ENCODE measurements around the gene CRYBB3. TPM values are rescaled to one million over a fixed set of nuclear protein-coding genes. Genes with fewer than 3 reads are reported as not detected.

The CRYBB3 gene
- total and polyA plus RNA-seq, 2 of the 4 experiments (the other 2 are of a cell fraction) = not detected

GRCh38 chr22:25205847-25206246, 6.2 kb downstream of the CRYBB3 start:
- no peaks in the 10 kb centered on the region for H4K20me1 ChIP-seq (ENCODE audit: insufficient read depth, low read length)
- H3K9me1 ChIP-seq (ENCODE audit: insufficient read depth, low read length) = no peaks in the 10 kb centered on the region
- H3K18ac ChIP-seq (ENCODE audit: low read depth, low read length) = no peak overlapping the region
- H3K36me3 ChIP-seq (ENCODE audit: control insufficient read depth, insufficient read depth, low read length) = no peaks in the 10 kb centered on the region
- H3K27ac ChIP-seq (ENCODE audit: insufficient read depth, low read length) = no peak overlapping the region
- no peak overlapping the region for H3K56ac ChIP-seq (ENCODE audit: extremely low read depth, insufficient read depth, low read length)
- DNase-seq (no peak), ATAC-seq (ENCODE audit: low read depth) (no peak)
- no peak overlapping the region for H2BK5ac ChIP-seq (ENCODE audit: low read depth, low read length, poor library complexity, severe bottlenecking)
- H3K4me3 ChIP-seq (ENCODE audit: insufficient read depth, low read depth, low read length) = no peak overlapping the region
- H2AK9ac ChIP-seq (replicated peaks; ENCODE audit: low read depth, low read length, poor library complexity) = no peak overlapping the region
- dilution Hi-C loops (cut with HindIII; ENCODE audit: low sequenced_read_pairs, unreplicated experiment) = no loop called here
- H3K9me3 ChIP-seq (ENCODE audit: control insufficient read depth, insufficient read depth, low read length) = no peaks in the 10 kb centered on the region
- ChIA-PET POLR2A (ENCODE audit: unreplicated experiment) (no interaction called here), CTCF (no interaction called here)
- intact Hi-C loops (cut with micrococcal nuclease) = no loop called here
- no peak overlapping the region for H3K23ac ChIP-seq (ENCODE audit: low read depth, low read length)
- H3K79me1 ChIP-seq (ENCODE audit: low read depth in 1 of 2, low read length in 2 of 2) = no peaks in the 10 kb centered on the region
- no peak overlapping the region for H2BK120ac ChIP-seq (ENCODE audit: low read depth, low read length)
- H4K5ac ChIP-seq (ENCODE audit: low read depth, low read length) = no peak overlapping the region
- no peak overlapping the region for H2BK20ac ChIP-seq (ENCODE audit: low read depth, low read length)
- H2BK15ac ChIP-seq (ENCODE audit: low read depth, low read length) = no peak overlapping the region
- H3K27me3 ChIP-seq (ENCODE audit: control insufficient read depth, insufficient read depth, low read length) = no peaks in the 10 kb centered on the region
- no peak overlapping the region for H3K9ac ChIP-seq (ENCODE audit: low read depth, low read length)
- BruUV-seq (replicated peaks) = no TSS peak
- in situ Hi-C loops (cut with MboI; ENCODE audit: low sequenced_read_pairs) = no loop called here
- no peak overlapping the region for H4K91ac ChIP-seq (ENCODE audit: insufficient read depth, low read depth, low read length)
- no peak overlapping the region for H2AK5ac ChIP-seq (ENCODE audit: low read depth, low read length)
- no CpG with 5 or more reads among the region's 1 CpG for WGBS, 2 experiments (ENCODE audit: extremely low coverage in 2 of 2, insufficient read length in 1 of 2)
- no peak for TF ChIP-seq USF2 (IDR thresholded peaks at IDR 0.05; ENCODE audit: low read depth, low read length)
- H3K14ac ChIP-seq (replicated peaks; ENCODE audit: low read depth, low read length) = no peak overlapping the region
- H4K8ac ChIP-seq (ENCODE audit: low read depth in 2 of 2, low read length in 2 of 2) = no peak overlapping the region
- H3K4me1 ChIP-seq (ENCODE audit: control insufficient read depth, insufficient read depth, low read length) = no peaks in the 10 kb centered on the region
- no peak overlapping the region for H3K4me2 ChIP-seq (ENCODE audit: low read depth, low read length)
- no peak overlapping the region for H2AFZ ChIP-seq (replicated peaks; ENCODE audit: low read length, poor library complexity)
- no peak overlapping the region for H3K4ac ChIP-seq (ENCODE audit: low read depth, low read length)
